Uterus (tissue), 4 donors: ENCODE measurements around the gene DHFR. TPM values are rescaled to one million over a fixed set of nuclear protein-coding genes. Genes with fewer than 3 reads are reported as not detected.
"Not testable (repeated sequence)": the region's sequence is repeated elsewhere in the genome, so short reads cannot be mapped to it uniquely, and the experiment has no call there.

Experiments
- DNase-seq, 2 donors: peaks; one replicate each; pipeline ENCODE4 v3.0.0-alpha.2; 2019 to 2020
- H3K27ac ChIP-seq, 2 donors: fragments of 200-600 bp; sonication (generic); 1 replicate in 1 of 2; 2 replicates in 1 of 2; pipeline ENCODE4 v1.5.1; 2016 to 2018
- H3K27me3 ChIP-seq, 2 donors: fragments of 200-600 bp; sonication (generic); one replicate each; pipeline ENCODE4 v1.5.1; 2018 to 2019; ENCODE audit warnings: control low read depth in 1 of 2
- H3K36me3 ChIP-seq, 2 donors: fragments of 200-600 bp; sonication (generic); one replicate each; pipeline ENCODE4 v1.5.1; 2019; ENCODE audit warnings: control low read depth in 1 of 2
- H3K4me1 ChIP-seq, 2 donors: fragments of 200-600 bp; sonication (generic); one replicate each; pipeline ENCODE4 v1.5.1; 2018 to 2019; ENCODE audit warnings: control low read depth in 1 of 2
- H3K4me3 ChIP-seq, 2 donors: fragments of 200-600 bp; sonication (generic); 1 replicate in 1 of 2; 2 replicates in 1 of 2; pipeline ENCODE4 v1.5.1; 2018 to 2019; ENCODE audit warnings: mild to moderate bottlenecking in 1 of 2
- H3K9me3 ChIP-seq, 2 donors: fragments of 200-600 bp; sonication (generic); one replicate each; pipeline ENCODE4 v1.5.1; 2019; ENCODE audit warnings: control low read depth in 1 of 2
- POLR2A ChIP-seq, 2 donors: fragments of 450-650 bp; IDR thresholded peaks; one replicate each; pipeline ENCODE4 v1.6.1; 2016; ENCODE audit warnings: antibody characterized with exemption in 2 of 2, mild to moderate bottlenecking in 1 of 2, moderate library complexity in 1 of 2
- intact Hi-C: fragments of 100-400 bp; cut with DNase I; formaldehyde crosslinking; loops from one replicate; pipeline ENCODE4 v1.15.1; 2023; ENCODE audit warnings: low total_unique reads
- total RNA-seq, 4 donors: library from RNA; depleted of rRNA in 3 of 4; stranded (reverse); fragments of >200 nt in 3 of 4; gene quantifications; one replicate each; pipeline versions ENCODE4 v1.1.0 to v1.2.4, GENCODE V29; 2014 to 2023
- TF ChIP-seq, protein P1 (sequence below), 4 experiments: fragments of 200-600 bp in 2 of 4; fragments of 450-650 bp in 2 of 4; sonication (generic) in 2 of 4; IDR thresholded peaks; one replicate each; pipeline ENCODE4 v1.5.1; 2016 to 2019; ENCODE audit warnings: antibody characterized with exemption in 4 of 4, mild to moderate bottlenecking in 2 of 4, moderate library complexity in 1 of 4
- donor health status: DM: yes; HTN: yes; CAD: no.

Gene DHFR
- total RNA-seq, 4 donors from 2014 or later: 1.8 to 39.6 (median 4.7) TPM

DNA sequence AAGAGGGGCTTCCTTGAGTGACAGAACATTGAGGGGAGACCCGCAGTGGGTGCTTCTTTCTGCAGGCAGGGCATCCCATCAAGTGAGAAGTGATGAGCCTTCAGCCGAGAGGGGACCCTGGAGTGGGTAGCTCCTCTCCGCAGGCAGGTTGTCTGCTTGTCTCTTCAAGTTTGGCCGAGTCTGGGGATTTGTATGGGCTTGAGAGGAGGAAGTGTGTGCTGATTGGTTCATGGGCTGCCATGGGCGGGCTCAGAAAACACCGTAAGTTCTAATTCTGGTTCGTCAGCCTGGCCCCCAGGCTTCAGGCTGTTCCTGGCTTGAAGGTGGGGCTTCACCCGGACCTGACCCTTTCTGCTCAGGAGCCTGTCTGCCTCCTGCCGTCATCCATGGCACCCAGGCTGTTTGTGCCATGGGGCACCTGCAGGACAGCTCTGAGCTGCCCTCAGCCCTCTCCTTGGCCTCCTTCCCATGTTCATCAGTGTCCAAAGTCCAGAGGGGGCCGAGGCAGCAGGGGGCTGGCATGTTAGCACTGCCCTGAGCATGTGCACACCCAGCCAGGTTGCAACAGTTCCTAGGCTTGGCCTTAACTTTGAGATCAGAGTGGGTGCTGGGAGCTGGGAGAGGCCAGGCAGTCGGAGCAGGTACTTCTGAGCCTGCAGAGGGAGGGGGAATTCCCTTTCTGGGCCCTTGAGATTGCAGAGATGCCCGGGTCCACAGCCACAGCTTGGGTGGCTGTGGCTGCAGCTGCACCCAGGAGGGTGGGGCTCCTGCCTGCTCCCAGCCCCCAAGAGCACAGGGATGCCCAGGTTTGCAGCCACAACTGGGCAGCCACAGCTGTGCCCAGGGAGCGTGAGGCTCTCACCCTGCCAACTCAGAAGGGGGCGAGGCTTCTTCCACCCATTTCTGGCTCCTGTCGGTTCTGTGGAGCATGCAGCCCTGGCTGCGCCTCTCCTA, 13.5 kb upstream of the DHFR start:
- Histone ChIP-seq H3K36me3 (no peaks in the 10 kb centered on the region), H3K27ac (no peak overlapping the region), H3K4me1 (no peaks in the 10 kb centered on the region), H3K4me3 (no peak overlapping the region), H3K9me3 (no peaks in the 10 kb centered on the region), H3K27me3 (no peaks in the 10 kb centered on the region)
- DNase-seq: no peak
- intact Hi-C loops: no loop called here
- TF ChIP-seq, protein P1, sequence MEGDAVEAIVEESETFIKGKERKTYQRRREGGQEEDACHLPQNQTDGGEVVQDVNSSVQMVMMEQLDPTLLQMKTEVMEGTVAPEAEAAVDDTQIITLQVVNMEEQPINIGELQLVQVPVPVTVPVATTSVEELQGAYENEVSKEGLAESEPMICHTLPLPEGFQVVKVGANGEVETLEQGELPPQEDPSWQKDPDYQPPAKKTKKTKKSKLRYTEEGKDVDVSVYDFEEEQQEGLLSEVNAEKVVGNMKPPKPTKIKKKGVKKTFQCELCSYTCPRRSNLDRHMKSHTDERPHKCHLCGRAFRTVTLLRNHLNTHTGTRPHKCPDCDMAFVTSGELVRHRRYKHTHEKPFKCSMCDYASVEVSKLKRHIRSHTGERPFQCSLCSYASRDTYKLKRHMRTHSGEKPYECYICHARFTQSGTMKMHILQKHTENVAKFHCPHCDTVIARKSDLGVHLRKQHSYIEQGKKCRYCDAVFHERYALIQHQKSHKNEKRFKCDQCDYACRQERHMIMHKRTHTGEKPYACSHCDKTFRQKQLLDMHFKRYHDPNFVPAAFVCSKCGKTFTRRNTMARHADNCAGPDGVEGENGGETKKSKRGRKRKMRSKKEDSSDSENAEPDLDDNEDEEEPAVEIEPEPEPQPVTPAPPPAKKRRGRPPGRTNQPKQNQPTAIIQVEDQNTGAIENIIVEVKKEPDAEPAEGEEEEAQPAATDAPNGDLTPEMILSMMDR (IDR thresholded peaks at IDR 0.05): no peak
- no peak for TF ChIP-seq POLR2A (IDR thresholded peaks at IDR 0.05)

DNA sequence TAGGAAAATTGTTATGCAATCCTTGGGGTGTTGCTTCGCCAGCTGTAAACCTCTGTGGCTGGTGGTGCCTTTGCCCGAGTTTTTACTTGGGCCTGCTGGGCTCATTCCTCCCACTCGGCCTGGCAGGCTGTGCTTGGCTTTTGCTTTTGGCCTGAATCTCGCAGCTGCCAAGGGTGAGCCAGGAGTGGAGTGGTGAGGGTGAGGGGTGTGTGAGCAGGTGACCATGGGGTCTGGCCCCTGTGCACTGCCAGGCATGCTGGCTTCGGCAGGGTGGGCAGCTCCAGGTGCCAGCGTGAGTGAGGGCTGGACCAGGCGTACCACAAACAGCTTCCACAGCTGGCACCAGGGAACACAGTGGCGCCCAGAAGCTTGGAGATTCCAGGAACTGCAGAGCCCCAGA, 12.6 kb upstream of the DHFR start:
- no peak for DNase-seq
- TF ChIP-seq, protein P1 (IDR thresholded peaks at IDR 0.05): no peak
- TF ChIP-seq POLR2A (IDR thresholded peaks at IDR 0.05): no peak
- no peak overlapping the region for H3K27ac ChIP-seq
- H3K4me3 ChIP-seq: no peak overlapping the region
- no peaks in the 10 kb centered on the region for H3K9me3 ChIP-seq
- no peaks in the 10 kb centered on the region for H3K4me1 ChIP-seq
- no peaks in the 10 kb centered on the region for H3K36me3 ChIP-seq
- intact Hi-C loops: no loop called here
- no peaks in the 10 kb centered on the region for H3K27me3 ChIP-seq

DNA sequence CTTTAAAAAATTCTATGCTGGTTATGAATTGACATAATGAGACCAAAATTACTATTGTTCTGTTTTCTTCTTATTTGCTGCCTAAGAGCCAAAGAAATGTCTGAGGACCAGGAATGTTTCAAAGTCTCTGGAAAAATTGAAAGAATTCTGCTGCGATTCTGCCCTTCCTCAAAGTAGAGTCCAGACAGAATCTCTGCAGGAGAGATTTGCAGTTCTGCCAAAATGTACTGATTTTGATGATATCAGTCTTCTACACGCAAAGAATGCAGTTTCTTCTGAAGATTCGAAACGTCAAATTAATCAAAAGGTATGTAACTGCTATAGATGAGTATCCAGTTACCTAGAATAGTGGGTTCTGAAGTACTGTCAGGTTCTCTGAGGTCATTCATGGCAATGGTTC, 10.3 kb upstream of the DHFR start:
- H3K4me3 ChIP-seq: no peak overlapping the region
- TF ChIP-seq, protein P1 (IDR thresholded peaks at IDR 0.05): no peak
- TF ChIP-seq POLR2A (IDR thresholded peaks at IDR 0.05): no peak
- no peak for DNase-seq
- intact Hi-C loops: no loop called here
- no peaks in the 10 kb centered on the region for H3K36me3 ChIP-seq
- H3K27me3 ChIP-seq: no peaks in the 10 kb centered on the region
- H3K4me1 ChIP-seq: no peaks in the 10 kb centered on the region
- H3K27ac ChIP-seq: no peak overlapping the region
- no peaks in the 10 kb centered on the region for H3K9me3 ChIP-seq

DNA sequence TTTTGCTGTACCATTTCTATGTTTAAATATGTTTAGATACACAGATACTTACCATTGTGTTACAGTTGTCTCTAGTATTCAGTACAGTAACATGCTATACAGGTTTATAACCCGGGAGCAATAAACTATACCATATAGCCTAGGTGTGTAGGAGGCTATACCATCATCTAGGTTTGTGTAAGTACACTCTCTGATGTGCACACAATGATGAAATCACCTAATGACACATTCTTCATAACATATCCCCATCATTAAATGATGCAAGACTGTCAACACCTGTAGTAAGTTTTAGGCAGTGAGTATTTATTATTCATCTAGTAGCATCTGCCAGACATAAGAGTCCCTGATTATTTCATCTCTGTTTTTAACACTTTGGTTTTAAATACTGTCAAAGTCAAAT, 7.3 kb upstream of the DHFR start:
- Histone ChIP-seq H3K4me3 (no peak overlapping the region), H3K4me1 (no peaks in the 10 kb centered on the region), H3K27ac (no peak overlapping the region), H3K27me3 (no peaks in the 10 kb centered on the region), H3K9me3 (no peaks in the 10 kb centered on the region), H3K36me3 (no peaks in the 10 kb centered on the region)
- intact Hi-C loops: no loop called here
- TF ChIP-seq, protein P1 (IDR thresholded peaks at IDR 0.05): no peak
- DNase-seq: no peak

DNA sequence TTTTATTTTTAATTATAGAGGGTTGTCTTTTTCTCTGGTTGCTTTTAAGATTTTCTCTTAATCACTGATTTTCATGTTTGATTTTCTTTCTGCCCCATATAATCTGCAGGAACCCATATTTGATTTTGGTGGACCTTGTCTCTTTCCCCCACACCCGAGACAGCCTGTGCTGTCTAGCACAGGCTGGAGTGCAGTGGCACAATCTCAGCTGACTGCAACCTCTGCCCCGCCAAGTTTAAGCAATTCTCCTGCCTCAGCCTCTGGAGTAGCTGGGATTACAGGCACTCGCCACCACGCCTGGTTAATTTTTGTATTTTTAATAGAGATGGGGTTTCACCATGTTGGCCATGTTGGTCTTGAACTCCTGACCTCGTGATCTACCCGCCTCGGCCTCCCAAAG, 5.9 kb upstream of the DHFR start:
- intact Hi-C loops, H3K36me3 ChIP-seq, H3K4me1 ChIP-seq, H3K9me3 ChIP-seq, DNase-seq, H3K27me3 ChIP-seq, H3K4me3 ChIP-seq, H3K27ac ChIP-seq: not testable (repeated sequence)
